HUES48 (cell line): ENCODE measurements around the gene PCYT1A.

ENCODE experiments used
- H3K27ac ChIP-seq: one replicate; pipeline ENCODE4 v1.7.0; 2013; ENCODE audit warnings: low read depth, low read length, inconsistent platforms
- H3K27me3 ChIP-seq: 2 replicates; pipeline ENCODE4 v1.6.1; 2013; ENCODE audit warnings: mild to moderate bottlenecking, low read length; ENCODE audit not compliant: control insufficient read depth, insufficient read depth
- H3K36me3 ChIP-seq: 2 replicates; pipeline ENCODE4 v1.6.1; 2013; ENCODE audit warnings: low read length; ENCODE audit not compliant: control insufficient read depth, insufficient read depth
- H3K4me1 ChIP-seq: 2 replicates; pipeline ENCODE4 v1.6.1; 2013; ENCODE audit warnings: mild to moderate bottlenecking, low read length; ENCODE audit not compliant: control insufficient read depth, insufficient read depth
- H3K4me3 ChIP-seq: 2 replicates; pipeline ENCODE4 v1.5.1; 2013; ENCODE audit warnings: mild to moderate bottlenecking, low read depth, low read length
- H3K9ac ChIP-seq: 2 replicates; pipeline ENCODE4 v1.6.1; 2013; ENCODE audit warnings: mild to moderate bottlenecking, low read depth, low read length, moderate library complexity
- H3K9me3 ChIP-seq: 2 replicates; pipeline ENCODE4 v1.6.1; 2013; ENCODE audit warnings: low read length; ENCODE audit not compliant: control insufficient read depth, insufficient read depth

PCYT1A gene

GRCh38 chr3:196220991-196221390 is 66.5 kb downstream of the PCYT1A start:
- no peak overlapping the region for H3K27ac ChIP-seq
- H3K4me1 ChIP-seq = peaks cover 8% of the 10 kb centered on the region; the same call in 1 of the 2 replicates
- no peaks in the 10 kb centered on the region for H3K27me3 ChIP-seq
- no peak overlapping the region for H3K4me3 ChIP-seq
- H3K36me3 ChIP-seq = no peaks in the 10 kb centered on the region
- no peaks in the 10 kb centered on the region for H3K9me3 ChIP-seq
- no peak overlapping the region for H3K9ac ChIP-seq

GRCh38 chr3:196220587-196220986 is 66.9 kb downstream of the PCYT1A start:
- no peak overlapping the region for H3K4me3 ChIP-seq
- peaks cover 10% of the 10 kb centered on the region; the same call in 1 of the 2 replicates for H3K4me1 ChIP-seq
- H3K36me3 ChIP-seq = no peaks in the 10 kb centered on the region
- no peaks in the 10 kb centered on the region for H3K9me3 ChIP-seq
- no peaks in the 10 kb centered on the region for H3K27me3 ChIP-seq
- no peak overlapping the region for H3K9ac ChIP-seq
- no peak overlapping the region for H3K27ac ChIP-seq

- Histone ChIP-seq H3K4me3 (no peak overlapping the region), H3K9me3 (no peaks in the 10 kb centered on the region), H3K9ac (no peak overlapping the region), H3K27me3 (no peaks in the 10 kb centered on the region), H3K36me3 (no peaks in the 10 kb centered on the region), H3K4me1 (peaks cover 10% of the 10 kb centered on the region; the same call in 1 of the 2 replicates), H3K27ac (no peak overlapping the region)
Observed at GRCh38 chr3:196219970-196220311, 67.6 kb downstream of the PCYT1A start.

- Histone ChIP-seq H3K9ac (no peak overlapping the region), H3K27ac (no peak overlapping the region), H3K9me3 (no peaks in the 10 kb centered on the region), H3K27me3 (no peaks in the 10 kb centered on the region), H3K4me3 (no peak overlapping the region), H3K36me3 (no peaks in the 10 kb centered on the region), H3K4me1 (peaks cover 10% of the 10 kb centered on the region; the same call in 1 of the 2 replicates)
Observed at GRCh38 chr3:196219194-196219969, 68.1 kb downstream of the PCYT1A start.

GRCh38 chr3:196218155-196218712 is 69.3 kb downstream of the PCYT1A start:
- Histone ChIP-seq H3K27ac (no peak overlapping the region), H3K36me3 (no peaks in the 10 kb centered on the region), H3K4me1 (peaks cover 10% of the 10 kb centered on the region; the same call in 1 of the 2 replicates), H3K4me3 (no peak overlapping the region), H3K9ac (no peak overlapping the region), H3K27me3 (no peaks in the 10 kb centered on the region), H3K9me3 (no peaks in the 10 kb centered on the region)

GRCh38 chr3:196217307-196218154 is 70.0 kb downstream of the PCYT1A start:
- Histone ChIP-seq H3K4me3 (no peak overlapping the region), H3K36me3 (no peaks in the 10 kb centered on the region), H3K4me1 (peaks cover 10% of the 10 kb centered on the region; the same call in 1 of the 2 replicates), H3K9ac (no peak overlapping the region), H3K27ac (no peak overlapping the region), H3K9me3 (no peaks in the 10 kb centered on the region), H3K27me3 (no peaks in the 10 kb centered on the region)

GRCh38 chr3:196216681-196217211 is 70.8 kb downstream of the PCYT1A start:
- H3K4me3 ChIP-seq = peak overlapping the region; percentile 51; the same call in 1 of the 2 replicates
- no peaks in the 10 kb centered on the region for H3K36me3 ChIP-seq
- no peaks in the 10 kb centered on the region for H3K9me3 ChIP-seq
- H3K27ac ChIP-seq = no peak overlapping the region
- H3K9ac ChIP-seq = no peak overlapping the region
- no peaks in the 10 kb centered on the region for H3K27me3 ChIP-seq
- H3K4me1 ChIP-seq = peaks cover 10% of the 10 kb centered on the region; the same call in 1 of the 2 replicates

GRCh38 chr3:196216089-196216564 is 71.4 kb downstream of the PCYT1A start, which contains the start of gene SLC51A:
TSS of gene SLC51A (plus strand) at chr3:196216534. CDS start at chr3:196216713, 179 bp downstream.
- no peak within 1 kb of the TSS for H3K27ac ChIP-seq
- H3K9ac ChIP-seq = no peak within 1 kb of the TSS
- H3K36me3 ChIP-seq = no peaks in the 10 kb centered on the region
- H3K27me3 ChIP-seq = no peaks in the 10 kb centered on the region
- H3K4me1 ChIP-seq = peaks cover 10% of the 10 kb centered on the region; the same call in 1 of the 2 replicates
- H3K4me3 ChIP-seq = peak within 1 kb of the TSS; percentile 51; the same call in 1 of the 2 replicates
- H3K9me3 ChIP-seq = no peaks in the 10 kb centered on the region

GRCh38 chr3:196215493-196216020 is 72.0 kb downstream of the PCYT1A start:
- no peak overlapping the region for H3K9ac ChIP-seq
- H3K27me3 ChIP-seq = no peaks in the 10 kb centered on the region

GRCh38 chr3:196214783-196215441 is 72.6 kb downstream of the PCYT1A start:
- Histone ChIP-seq H3K4me3 (no peak overlapping the region), H3K27ac (no peak overlapping the region), H3K9me3 (no peaks in the 10 kb centered on the region), H3K27me3 (no peaks in the 10 kb centered on the region), H3K4me1 (peaks cover 10% of the 10 kb centered on the region; the same call in 1 of the 2 replicates), H3K9ac (no peak overlapping the region), H3K36me3 (no peaks in the 10 kb centered on the region)

More at GRCh38 chr3:196215493-196216020, 72.0 kb downstream of the PCYT1A start:
- Histone ChIP-seq H3K36me3 (no peaks in the 10 kb centered on the region), H3K9me3 (no peaks in the 10 kb centered on the region), H3K4me1 (peaks cover 10% of the 10 kb centered on the region; the same call in 1 of the 2 replicates), H3K4me3 (no peak overlapping the region), H3K27ac (no peak overlapping the region)
